Gastroesophageal sphincter (tissue), 4 donors: ENCODE measurements around the gene SPATC1L. TPM values are rescaled to one million over a fixed set of nuclear protein-coding genes. Genes with fewer than 3 reads are reported as not detected.

Source experiments
- ATAC-seq: fragments of 150-250 bp; one replicate; pipeline ENCODE4 v1.9.1; 2016; ENCODE audit warnings: mild to moderate bottlenecking, moderate library complexity
- H3K27ac ChIP-seq, 4 donors: fragments of 200-600 bp; sonication (generic) in 3 of 4; 1 replicate in 3 of 4; 2 replicates in 1 of 4; pipeline ENCODE4 v1.5.1; 2016 to 2019
- H3K27me3 ChIP-seq: fragments of 200-600 bp; sonication (generic); one replicate; pipeline ENCODE4 v1.5.1; 2019
- H3K36me3 ChIP-seq, 2 donors: fragments of 200-600 bp; sonication (generic); one replicate each; pipeline ENCODE4 v1.5.1; 2019; ENCODE audit warnings: control low read depth in 1 of 2
- H3K4me1 ChIP-seq, 3 donors: fragments of 200-600 bp; sonication (generic); 1 replicate in 2 of 3; 2 replicates in 1 of 3; pipeline ENCODE4 v1.5.1; 2016 to 2019; ENCODE audit warnings: control low read depth in 2 of 3
- H3K4me3 ChIP-seq, 2 donors: fragments of 200-600 bp; sonication (generic); one replicate each; pipeline ENCODE4 v1.5.1; 2019; ENCODE audit warnings: mild to moderate bottlenecking in 1 of 2, moderate library complexity in 1 of 2
- H3K9me3 ChIP-seq, 3 donors: fragments of 200-600 bp; sonication (generic); one replicate each; pipeline ENCODE4 v1.5.1; 2017 to 2019; ENCODE audit warnings: control low read depth in 2 of 3
- EP300 ChIP-seq: sonication (generic); formaldehyde crosslinking; IDR thresholded peaks from one replicate; pipeline ENCODE4 v1.6.1; 2017; ENCODE audit warnings: antibody characterized with exemption, mild to moderate bottlenecking
- POLR2A ChIP-seq, 2 donors: fragments of 450-650 bp; IDR thresholded peaks; one replicate each; pipeline ENCODE4 v1.6.1; 2017; ENCODE audit warnings: antibody characterized with exemption in 2 of 2, mild to moderate bottlenecking in 2 of 2, moderate library complexity in 1 of 2
- POLR2AphosphoS5 ChIP-seq: sonication (generic); formaldehyde crosslinking; IDR thresholded peaks from one replicate; pipeline ENCODE4 v1.6.1; 2017; ENCODE audit warnings: antibody characterized with exemption
- WGBS, 2 donors: methylation state at CpG; one replicate each; pipeline ENCODE4 v1.1.5; 2018; ENCODE audit warnings: low coverage in 1 of 2; 5-methylcytosine and 5-hydroxymethylcytosine counted together
- total RNA-seq, 4 donors: library from RNA; depleted of rRNA; stranded (reverse); fragments of >200 nt; gene quantifications; one replicate each; pipeline ENCODE4 v1.1.0, GENCODE V29; 2016
- TF ChIP-seq, protein P1 (sequence below), 4 experiments: fragments of 200-600 bp in 2 of 4; fragments of 450-650 bp in 2 of 4; sonication (generic) in 1 of 4; IDR thresholded peaks; one replicate each; pipeline ENCODE4 v1.5.1; 2017 to 2019; ENCODE audit warnings: antibody characterized with exemption in 4 of 4, mild to moderate bottlenecking in 2 of 4, moderate library complexity in 2 of 4

SPATC1L gene
- total RNA-seq, 4 donors from 2014 or later, result 0.54 to 20.4 (median 7.9) TPM

DNA sequence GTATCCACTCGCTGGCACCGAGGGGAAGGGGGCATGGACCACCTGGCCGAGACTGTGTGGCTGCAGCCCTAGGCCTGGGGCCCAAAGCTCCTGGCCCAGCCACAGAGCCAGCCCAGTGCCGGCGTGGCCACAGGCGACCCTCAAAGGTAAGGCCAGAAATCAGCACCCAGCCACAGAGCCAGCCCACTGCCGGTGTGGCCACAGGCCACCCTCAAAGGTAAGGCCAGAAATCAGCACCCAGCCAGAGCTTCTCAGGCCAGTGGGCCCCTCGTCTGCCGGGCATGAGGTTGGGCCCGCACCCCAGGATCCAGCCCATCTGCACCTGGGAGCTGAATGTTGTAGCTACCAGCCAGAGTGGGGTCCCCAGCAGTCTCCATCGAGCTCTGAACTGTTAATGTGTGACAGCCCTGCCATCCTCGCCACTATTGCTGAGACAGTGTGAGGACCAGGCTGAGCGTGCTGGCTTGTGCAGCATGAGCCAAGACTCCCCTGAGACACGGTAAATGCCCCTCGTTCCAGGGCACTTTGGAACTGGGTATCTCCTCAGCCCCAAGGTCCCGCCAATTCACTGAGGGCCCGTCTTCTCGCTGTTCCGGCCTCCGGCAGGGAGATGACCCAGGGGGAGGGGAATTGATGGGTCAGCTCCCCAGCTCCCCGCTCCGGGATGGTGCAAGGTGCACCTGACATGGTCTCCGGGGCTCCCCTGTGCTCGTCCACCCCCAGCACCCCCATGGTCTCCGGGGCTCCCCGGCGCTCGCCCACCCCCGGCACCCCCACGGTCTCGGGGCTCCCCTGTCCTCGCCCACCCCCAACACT lies 24.2 kb downstream of the SPATC1L start:
- TF ChIP-seq POLR2A (IDR thresholded peaks at IDR 0.05) (no peak), POLR2AphosphoS5 (no peak), EP300 (no peak)
- TF ChIP-seq, protein P1, sequence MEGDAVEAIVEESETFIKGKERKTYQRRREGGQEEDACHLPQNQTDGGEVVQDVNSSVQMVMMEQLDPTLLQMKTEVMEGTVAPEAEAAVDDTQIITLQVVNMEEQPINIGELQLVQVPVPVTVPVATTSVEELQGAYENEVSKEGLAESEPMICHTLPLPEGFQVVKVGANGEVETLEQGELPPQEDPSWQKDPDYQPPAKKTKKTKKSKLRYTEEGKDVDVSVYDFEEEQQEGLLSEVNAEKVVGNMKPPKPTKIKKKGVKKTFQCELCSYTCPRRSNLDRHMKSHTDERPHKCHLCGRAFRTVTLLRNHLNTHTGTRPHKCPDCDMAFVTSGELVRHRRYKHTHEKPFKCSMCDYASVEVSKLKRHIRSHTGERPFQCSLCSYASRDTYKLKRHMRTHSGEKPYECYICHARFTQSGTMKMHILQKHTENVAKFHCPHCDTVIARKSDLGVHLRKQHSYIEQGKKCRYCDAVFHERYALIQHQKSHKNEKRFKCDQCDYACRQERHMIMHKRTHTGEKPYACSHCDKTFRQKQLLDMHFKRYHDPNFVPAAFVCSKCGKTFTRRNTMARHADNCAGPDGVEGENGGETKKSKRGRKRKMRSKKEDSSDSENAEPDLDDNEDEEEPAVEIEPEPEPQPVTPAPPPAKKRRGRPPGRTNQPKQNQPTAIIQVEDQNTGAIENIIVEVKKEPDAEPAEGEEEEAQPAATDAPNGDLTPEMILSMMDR (IDR thresholded peaks at IDR 0.05), result no peak
- H3K36me3 ChIP-seq, result no peaks in the 10 kb centered on the region
- H3K9me3 ChIP-seq, result no peaks in the 10 kb centered on the region
- 83 to 92% methylated on average over 2 to 7 of the region's 32 CpGs for WGBS, 2 donors
- H3K27ac ChIP-seq, result no peak overlapping the region
- H3K4me1 ChIP-seq, result peaks cover 0 to 18% (median 0%) of the 10 kb centered on the region in 3 donors
- ATAC-seq, result no peak
- H3K27me3 ChIP-seq, result peaks cover 37% of the 10 kb centered on the region
- no peak overlapping the region for H3K4me3 ChIP-seq

- TF ChIP-seq EP300 (no peak), POLR2AphosphoS5 (no peak), POLR2A (IDR thresholded peaks at IDR 0.05) (no peak)
- TF ChIP-seq, protein P1 (IDR thresholded peaks at IDR 0.05), result no peak
- H3K4me1 ChIP-seq, result peaks cover 0 to 18% (median 0%) of the 10 kb centered on the region in 3 donors
- no peak overlapping the region for H3K27ac ChIP-seq
- H3K27me3 ChIP-seq, result peaks cover 33% of the 10 kb centered on the region
- no peaks in the 10 kb centered on the region for H3K36me3 ChIP-seq
- H3K9me3 ChIP-seq, result no peaks in the 10 kb centered on the region
- 90 to 93% methylated on average over 8 to 11 of the region's 12 CpGs for WGBS, 2 donors
- no peak for ATAC-seq
- H3K4me3 ChIP-seq, result no peak overlapping the region
These were observed 24.9 kb downstream of the SPATC1L start for GRCh38 chr21:46159390-46159789.

DNA sequence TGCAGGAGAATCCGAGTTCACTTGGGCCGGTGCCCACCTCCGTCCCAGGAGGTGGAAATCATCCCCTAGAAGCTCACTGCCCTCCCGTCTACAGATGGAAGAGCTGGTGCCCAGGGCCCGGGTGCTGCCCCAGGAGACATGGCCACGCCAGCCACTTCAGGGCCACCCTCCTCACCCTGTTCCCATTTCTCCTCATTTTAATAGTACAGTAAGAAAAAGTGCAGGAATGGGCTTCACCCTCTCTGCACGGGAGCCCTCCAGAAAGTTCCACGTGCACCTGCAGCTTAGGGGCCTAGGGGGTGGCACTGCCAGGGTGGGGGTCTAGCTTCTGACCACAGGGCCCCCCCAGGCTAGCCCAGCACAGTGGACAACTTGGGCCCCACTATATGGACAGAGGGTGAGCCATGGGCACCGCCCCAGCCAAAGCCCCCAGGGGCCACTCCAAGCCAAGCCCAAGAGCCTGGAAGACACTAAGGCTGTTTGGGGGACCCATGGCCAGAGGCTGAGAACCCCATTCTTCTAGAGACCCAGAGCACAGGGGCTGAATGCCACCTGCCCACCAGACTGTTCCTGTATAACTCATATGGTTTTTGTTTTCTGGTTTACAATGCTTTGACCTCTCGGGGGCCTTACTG lies 25.5 kb downstream of the SPATC1L start:
- H3K36me3 ChIP-seq, result no peaks in the 10 kb centered on the region
- H3K4me3 ChIP-seq, result no peak overlapping the region
- no peak for TF ChIP-seq POLR2AphosphoS5
- no peak for TF ChIP-seq POLR2A (IDR thresholded peaks at IDR 0.05)
- TF ChIP-seq EP300, result no peak
- TF ChIP-seq, protein P1 (IDR thresholded peaks at IDR 0.05), result no peak
- H3K27me3 ChIP-seq, result peaks cover 29% of the 10 kb centered on the region
- H3K27ac ChIP-seq, result no peak overlapping the region
- peaks cover 0 to 19% (median under 1%) of the 10 kb centered on the region in 3 donors for H3K4me1 ChIP-seq
- 90 to 100% methylated on average over 1 to 2 of the region's 10 CpGs for WGBS, 2 donors
- no peak for ATAC-seq
- no peaks in the 10 kb centered on the region for H3K9me3 ChIP-seq

DNA sequence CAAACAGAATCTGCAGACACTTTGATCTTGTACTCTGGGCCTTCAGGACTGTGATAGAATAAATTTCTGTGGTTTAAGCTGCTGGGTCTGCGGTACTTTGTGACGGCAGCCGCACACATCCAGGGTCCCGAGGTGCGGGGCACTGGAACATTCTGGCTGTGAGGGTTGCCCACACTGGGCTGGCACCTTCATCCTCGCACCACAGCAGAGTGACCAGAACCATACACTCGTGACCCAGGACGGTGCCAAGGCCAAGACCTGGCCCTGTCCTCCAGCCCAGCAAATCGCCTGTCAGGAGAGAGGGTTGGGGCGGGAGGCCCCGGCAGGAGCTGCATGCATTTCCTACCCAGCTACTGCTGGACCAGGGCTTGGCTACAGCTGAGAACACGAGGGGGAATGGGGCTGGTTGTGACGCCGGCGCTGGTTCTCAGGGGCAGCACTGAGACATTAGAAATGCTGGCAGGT lies 26.2 kb downstream of the SPATC1L start:
- H3K27me3 ChIP-seq, result peaks cover 28% of the 10 kb centered on the region
- H3K36me3 ChIP-seq, result no peaks in the 10 kb centered on the region
- TF ChIP-seq, protein P1 (IDR thresholded peaks at IDR 0.05), result no peak
- TF ChIP-seq POLR2A (IDR thresholded peaks at IDR 0.05) (no peak), EP300 (no peak), POLR2AphosphoS5 (no peak)
- no peaks in the 10 kb centered on the region for H3K9me3 ChIP-seq
- H3K4me3 ChIP-seq, result no peak overlapping the region
- H3K4me1 ChIP-seq, result peaks cover 0 to 27% (median 6%) of the 10 kb centered on the region in 3 donors
- ATAC-seq, result no peak
- WGBS, 2 donors, result 100% methylated on average over 1 of the region's 15 CpGs; no CpG with 5 or more reads in 1 of the 2 donors
- H3K27ac ChIP-seq, result no peak overlapping the region
